Keratinocyte (primary cell): Measurements from ENCODE around the gene SUN2.

Experiments
- EZH2 ChIP-seq: IDR thresholded peaks from one replicate; pipeline ENCODE4 v1.6.1; 2012; ENCODE audit warnings: inconsistent platforms, mild to moderate bottlenecking, low read length, moderate library complexity
- TF ChIP-seq, protein P1 (sequence below), 3 experiments: IDR thresholded peaks in 1 of 3; conservative IDR thresholded peaks in 1 of 3; optimal IDR thresholded peaks in 1 of 3; 2 replicates in 2 of 3; 3 replicates in 1 of 3; pipeline versions ENCODE3 to v1.5.1; 2011; ENCODE audit warnings: low read length in 3 of 3, mild to moderate bottlenecking in 3 of 3, moderate library complexity in 2 of 3, control low read depth in 1 of 3, inconsistent platforms in 1 of 3; ENCODE audit not compliant: insufficient read depth in 2 of 3; ENCODE audit errors: extremely low read depth in 1 of 3

DNA sequence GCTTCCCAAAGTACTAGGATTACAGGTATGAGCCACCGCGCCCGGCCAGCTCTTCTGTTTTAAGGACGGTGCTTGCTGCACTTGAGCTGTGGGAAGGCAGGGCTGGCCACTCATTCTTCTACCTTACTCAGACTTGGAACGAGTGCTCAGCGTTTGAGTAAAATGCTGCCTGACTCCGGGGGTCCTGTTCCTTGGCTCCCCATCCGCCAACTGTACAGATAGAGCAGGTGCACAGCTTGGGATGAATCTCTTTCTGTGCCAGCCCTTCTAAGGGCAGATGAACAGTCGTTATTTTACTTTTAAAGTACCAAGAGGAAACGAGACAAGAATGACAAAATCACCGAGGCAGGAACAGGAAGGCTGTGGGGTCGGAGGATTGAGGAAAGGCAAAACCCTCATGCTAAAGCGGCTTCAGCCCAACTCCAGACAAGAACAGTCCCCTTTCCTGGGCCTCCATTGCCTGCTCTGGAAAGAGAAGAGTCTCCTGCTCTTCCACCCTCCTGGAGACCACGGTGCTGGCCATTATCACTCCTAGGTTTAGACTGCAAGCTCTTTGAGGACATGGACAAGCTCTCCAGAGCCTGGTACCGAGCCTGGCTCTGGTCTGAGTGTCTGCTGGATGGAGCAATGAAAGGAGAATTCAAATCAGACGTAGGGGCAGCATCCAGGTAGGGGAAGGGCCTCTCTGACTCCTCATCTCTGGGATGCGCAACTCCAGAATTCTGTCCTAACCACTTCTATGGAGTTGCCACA lies 1.1 kb upstream of the SUN2 start:
- no peak for TF ChIP-seq EZH2
- TF ChIP-seq, protein P1, sequence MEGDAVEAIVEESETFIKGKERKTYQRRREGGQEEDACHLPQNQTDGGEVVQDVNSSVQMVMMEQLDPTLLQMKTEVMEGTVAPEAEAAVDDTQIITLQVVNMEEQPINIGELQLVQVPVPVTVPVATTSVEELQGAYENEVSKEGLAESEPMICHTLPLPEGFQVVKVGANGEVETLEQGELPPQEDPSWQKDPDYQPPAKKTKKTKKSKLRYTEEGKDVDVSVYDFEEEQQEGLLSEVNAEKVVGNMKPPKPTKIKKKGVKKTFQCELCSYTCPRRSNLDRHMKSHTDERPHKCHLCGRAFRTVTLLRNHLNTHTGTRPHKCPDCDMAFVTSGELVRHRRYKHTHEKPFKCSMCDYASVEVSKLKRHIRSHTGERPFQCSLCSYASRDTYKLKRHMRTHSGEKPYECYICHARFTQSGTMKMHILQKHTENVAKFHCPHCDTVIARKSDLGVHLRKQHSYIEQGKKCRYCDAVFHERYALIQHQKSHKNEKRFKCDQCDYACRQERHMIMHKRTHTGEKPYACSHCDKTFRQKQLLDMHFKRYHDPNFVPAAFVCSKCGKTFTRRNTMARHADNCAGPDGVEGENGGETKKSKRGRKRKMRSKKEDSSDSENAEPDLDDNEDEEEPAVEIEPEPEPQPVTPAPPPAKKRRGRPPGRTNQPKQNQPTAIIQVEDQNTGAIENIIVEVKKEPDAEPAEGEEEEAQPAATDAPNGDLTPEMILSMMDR (optimal IDR thresholded peaks at IDR 0.05 in 1 of 3, IDR thresholded peaks at IDR 0.05 in 1 of 3, conservative IDR thresholded peaks at IDR 0.05 in 1 of 3; ENCODE audit: extremely low read depth in 1 of 3, insufficient read depth in 2 of 3, low read length in 3 of 3), result no peak
